Cardiac muscle cell (in vitro differentiated cells and primary cell): Measurements from ENCODE around the gene PIM3. TPM values are rescaled to one million over a fixed set of nuclear protein-coding genes. Genes with fewer than 3 reads are reported as not detected.
A peak's percentile ranks its signal among the peaks of the same experiment; 100 is the strongest.

Experiments used
- DNase-seq, 2 donors: peaks; one replicate each; pipeline versions ENCODE4 v3.0.0 to v3.0.0-alpha.2; 2010 to 2017; ENCODE audit warnings: low read depth in 1 of 2, low spot score in 1 of 2
- H3K27ac ChIP-seq: fragments of 200-600 bp; sonication (generic); 2 replicates; pipeline ENCODE4 v1.5.1; 2016
- H3K27me3 ChIP-seq: fragments of 200-600 bp; sonication (generic); 2 replicates; pipeline ENCODE4 v1.6.0; 2016; ENCODE audit warnings: control low read depth
- H3K36me3 ChIP-seq: fragments of 200-600 bp; sonication (generic); 2 replicates; pipeline ENCODE4 v1.5.1; 2016; ENCODE audit warnings: control low read depth
- H3K4me1 ChIP-seq: fragments of 200-600 bp; sonication (generic); 2 replicates; pipeline ENCODE4 v1.8.1; 2017; ENCODE audit warnings: low read depth, mild to moderate bottlenecking, mixed run types
- H3K4me3 ChIP-seq: fragments of 200-600 bp; sonication (generic); 2 replicates; pipeline ENCODE4 v1.5.1; 2016; ENCODE audit warnings: mild to moderate bottlenecking
- H3K9me3 ChIP-seq: fragments of 200-600 bp; sonication (generic); 2 replicates; pipeline ENCODE4 v1.5.1; 2017; ENCODE audit warnings: low read depth, mild to moderate bottlenecking, control low read depth
- CTCF ChIP-seq: IDR thresholded peaks from 2 replicates; pipeline ENCODE4 v1.5.1; 2012; ENCODE audit warnings: low read depth, mild to moderate bottlenecking, low read length
- polyA plus RNA-seq: library from polyadenylated mRNA; unstranded; fragments of >200 nt; fragmentation: Nextera tagmentation; extraction: Ambion mirVana; gene quantifications from 2 replicates; pipeline ENCODE4 v1.2.1, GENCODE V29; 2016
- total RNA-seq: library from RNA; depleted of rRNA; stranded (reverse); fragments of >200 nt; gene quantifications from 2 replicates; pipeline ENCODE4 v1.2.3, GENCODE V29; 2016

Gene PIM3
- total and polyA plus RNA-seq, 2 experiments from 2014 or later, result 46.1 to 62.2 TPM

GRCh38 chr22:49969751-49970527 is 9.4 kb downstream of the PIM3 start:
- Histone ChIP-seq H3K4me3 (no peak overlapping the region), H3K36me3 (no peaks in the 10 kb centered on the region), H3K27ac (no peak overlapping the region), H3K4me1 (peaks cover 32% of the 10 kb centered on the region), H3K9me3 (no peaks in the 10 kb centered on the region), H3K27me3 (peaks cover 20% of the 10 kb centered on the region)
- no peak for DNase-seq
- no peak for TF ChIP-seq CTCF

- Histone ChIP-seq H3K36me3 (no peaks in the 10 kb centered on the region), H3K9me3 (no peaks in the 10 kb centered on the region), H3K27ac (no peak overlapping the region), H3K4me1 (peaks cover 26% of the 10 kb centered on the region), H3K4me3 (peak overlapping the region; percentile 19), H3K27me3 (peaks cover 20% of the 10 kb centered on the region)
- peak; percentile 78 to 94 for DNase-seq
- TF ChIP-seq CTCF, result no peak
These were observed 10.1 kb downstream of the PIM3 start for GRCh38 chr22:49970528-49971231.

- Histone ChIP-seq H3K4me3 (peak overlapping the region; percentile 19), H3K4me1 (peaks cover 18% of the 10 kb centered on the region), H3K27ac (no peak overlapping the region), H3K9me3 (no peaks in the 10 kb centered on the region), H3K36me3 (no peaks in the 10 kb centered on the region), H3K27me3 (peaks cover 20% of the 10 kb centered on the region)
- no peak for TF ChIP-seq CTCF
- DNase-seq, result peak; percentile 42 to 72
These were observed 10.9 kb downstream of the PIM3 start for GRCh38 chr22:49971232-49972162.

- H3K4me3 ChIP-seq, result no peak overlapping the region
- peaks cover 9% of the 10 kb centered on the region for H3K4me1 ChIP-seq
- no peak for DNase-seq
- H3K27me3 ChIP-seq, result peaks cover 20% of the 10 kb centered on the region
- H3K9me3 ChIP-seq, result no peaks in the 10 kb centered on the region
- TF ChIP-seq CTCF, result no peak
- no peaks in the 10 kb centered on the region for H3K36me3 ChIP-seq
- H3K27ac ChIP-seq, result no peak overlapping the region
These were observed 11.8 kb downstream of the PIM3 start for GRCh38 chr22:49972163-49973017.
